ENCODE data around the gene KCNE4.

DNA sequence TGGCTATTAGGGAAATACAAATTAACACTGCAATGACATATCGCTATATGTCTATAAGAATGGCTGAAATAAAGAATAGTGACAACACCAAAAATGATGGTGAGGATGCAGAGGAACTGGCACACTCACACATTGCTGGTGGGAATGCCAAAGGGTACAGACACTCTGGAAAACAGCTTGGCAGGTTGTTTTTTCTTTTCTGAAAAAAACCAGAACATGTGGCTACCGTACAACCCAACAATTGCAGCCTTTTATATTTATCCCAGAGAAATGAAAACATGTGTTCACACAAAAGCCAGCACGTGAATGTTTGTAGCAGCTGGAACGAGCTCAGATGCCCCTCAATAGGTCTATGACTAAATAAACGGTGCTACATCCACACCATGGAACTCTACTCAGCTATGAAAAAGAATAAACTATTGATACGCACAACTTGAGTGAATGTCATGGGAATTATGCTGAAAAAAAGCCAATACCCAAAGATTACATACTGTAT lies 45.9 kb downstream of the KCNE4 start:
- no peak for TF ChIP-seq CTCF (IDR thresholded peaks at IDR 0.05)
- TF ChIP-seq POLR2A (IDR thresholded peaks at IDR 0.05) = no peak
